HepG2 (cell line): ENCODE measurements around the gene RRAD. TPM values are rescaled to one million over a fixed set of nuclear protein-coding genes. Genes with fewer than 3 reads are reported as not detected.

Experiments used
- AFF4 ChIP-seq: sonication (generic); formaldehyde crosslinking; IDR thresholded peaks from 2 replicates; pipeline ENCODE4 v1.4.0; 2020; ENCODE audit warnings: missing genetic modification reagents
- ARID2 ChIP-seq: sonication (generic); formaldehyde crosslinking; IDR thresholded peaks from 2 replicates; pipeline ENCODE4 v1.8.1; 2022; ENCODE audit warnings: mild to moderate bottlenecking, missing genetic modification reagents, borderline replicate concordance
- BHLHE40 ChIP-seq: IDR thresholded peaks from 2 replicates; pipeline ENCODE4 v1.6.1; 2011; ENCODE audit warnings: low read length, improper control_type of control experiment
- CBFB ChIP-seq: sonication (generic); formaldehyde crosslinking; IDR thresholded peaks from 2 replicates; pipeline ENCODE4 v1.4.0; 2020; ENCODE audit warnings: missing genetic modification reagents
- GATAD1 ChIP-seq: IDR thresholded peaks from 2 replicates; pipeline ENCODE4 v1.6.1; 2016; ENCODE audit warnings: missing genetic modification reagents, missing compliant biosample characterization
- HMG20B ChIP-seq: conservative IDR thresholded peaks from 2 replicates; pipeline ENCODE4 v1.6.1; 2016; ENCODE audit warnings: missing genetic modification reagents, missing compliant biosample characterization
- HNF4G ChIP-seq, 2 experiments: sonication (generic) in 1 of 2; formaldehyde crosslinking in 1 of 2; IDR thresholded peaks; 2 replicates each; pipeline versions ENCODE4 v1.4.0 to v1.6.1; 2011 to 2020; ENCODE audit warnings: borderline replicate concordance in 2 of 2, low read depth in 2 of 2, mild to moderate bottlenecking in 2 of 2, low read length in 1 of 2, missing genetic modification reagents in 1 of 2, moderate library complexity in 1 of 2
- ISL2 ChIP-seq: sonication (generic); formaldehyde crosslinking; IDR thresholded peaks from 2 replicates; pipeline ENCODE4 v1.5.0; 2020; ENCODE audit warnings: missing genetic modification reagents
- KIAA2018 ChIP-seq: sonication (generic); formaldehyde crosslinking; IDR thresholded peaks from 2 replicates; pipeline ENCODE4 v1.5.0; 2020; ENCODE audit warnings: mild to moderate bottlenecking, missing genetic modification reagents, borderline replicate concordance
- MYNN ChIP-seq: sonication (generic); formaldehyde crosslinking; IDR thresholded peaks from 2 replicates; pipeline ENCODE4 v1.4.0; 2020; ENCODE audit warnings: mild to moderate bottlenecking, low read depth, missing genetic modification reagents
- ONECUT2 ChIP-seq: sonication (generic); formaldehyde crosslinking; IDR thresholded peaks from 2 replicates; pipeline ENCODE4 v1.4.0; 2020; ENCODE audit warnings: missing genetic modification reagents
- SRSF9 ChIP-seq: fragments of 200-400 bp; formaldehyde crosslinking; IDR thresholded peaks from 2 replicates; pipeline ENCODE4 v1.6.1; 2018; ENCODE audit warnings: borderline replicate concordance, mild to moderate bottlenecking, low read depth, low read length; ENCODE audit not compliant: insufficient read depth, poor library complexity, severe bottlenecking
- ZFYVE20 ChIP-seq: sonication (generic); formaldehyde crosslinking; IDR thresholded peaks from 2 replicates; pipeline ENCODE4 v1.8.0; 2023; ENCODE audit warnings: low read depth, mild to moderate bottlenecking, moderate library complexity, missing genetic modification reagents, borderline replicate concordance
- ZMYM3 ChIP-seq: sonication (generic); formaldehyde crosslinking; IDR thresholded peaks from 2 replicates; pipeline ENCODE4 v1.5.1; 2020; ENCODE audit warnings: mild to moderate bottlenecking, missing genetic modification reagents
- ZNF207 ChIP-seq: fragments of 450-650 bp; IDR thresholded peaks from 2 replicates; pipeline ENCODE4 v1.6.1; 2016; ENCODE audit warnings: antibody characterized with exemption, borderline replicate concordance
- ZNF468 ChIP-seq: sonication (generic); formaldehyde crosslinking; IDR thresholded peaks from 2 replicates; pipeline ENCODE4 v1.8.0; 2022; ENCODE audit warnings: mild to moderate bottlenecking, moderate library complexity, missing genetic modification reagents
- ZNF672 ChIP-seq: sonication (generic); formaldehyde crosslinking; IDR thresholded peaks from 2 replicates; pipeline ENCODE4 v1.8.1; 2022; ENCODE audit warnings: missing genetic modification reagents
- polyA plus RNA-seq, 8 experiments: library from polyadenylated mRNA; depleted of rRNA in 3 of 8; stranded (reverse) in 7 of 8; unstranded in 1 of 8; fragments of >200 nt; fragmentation: Illumina TruSeq in 4 of 8; extraction: Trizol in 4 of 8; gene quantifications; 2 replicates each; pipeline versions ENCODE4 v1.2.1 to v1.2.3, GENCODE V29; 2011 to 2016; ENCODE audit warnings: low read depth in 4 of 8, missing spikeins in 1 of 8, mixed read lengths in 1 of 8; ENCODE audit not compliant: insufficient read depth in 1 of 8
- total RNA-seq, 5 experiments: library from RNA; depleted of rRNA; stranded (reverse); fragments of >200 nt; fragmentation: Illumina TruSeq; extraction: Trizol; gene quantifications; 2 replicates each; pipeline ENCODE4 v1.2.3, GENCODE V29; 2016; ENCODE audit warnings: low read depth in 1 of 5

The RRAD gene
- total and polyA plus RNA-seq, 2 of the 13 experiments (the other 11 are each of a cell fraction or from before 2014, with no cell fraction given) = 0.80 to 1.1 TPM

- TF ChIP-seq AFF4 (CRISPR knock-in tag) (no peak), BHLHE40 (no peak), ZNF468 (peak; percentile 81; the same call in 1 of the 2 replicates), MYNN (CRISPR knock-in tag) (no peak), CBFB (CRISPR knock-in tag) (no peak), ARID2 (peak; percentile 71; the same call in 1 of the 2 replicates), ONECUT2 (CRISPR knock-in tag) (no peak), HMG20B (CRISPR knock-in tag) (no peak), HNF4G (IDR thresholded peaks at IDR 0.05; ENCODE audit: borderline replicate concordance, low read depth, low read length) (peak; percentile 84), HNF4G (CRISPR knock-in tag; IDR thresholded peaks at IDR 0.05; ENCODE audit: borderline replicate concordance, low read depth) (peak; percentile 94), ZFYVE20 (CRISPR knock-in tag) (0 out of 2 replicates have a peak, but pooled peaks have one; percentile 69), KIAA2018 (no peak), ZNF672 (CRISPR knock-in tag) (peak; percentile 90; the same call in 1 of the 2 replicates), ZMYM3 (CRISPR knock-in tag) (peak; percentile 80), GATAD1 (CRISPR knock-in tag) (peak; percentile 60; the same call in 1 of the 2 replicates), ZNF207 (no peak), SRSF9 (no peak), ISL2 (CRISPR knock-in tag) (peak; percentile 73)
These were observed 10.1 kb upstream of the RRAD start, which contains the start of gene CES2 (continued) for GRCh38 chr16:66935314-66936011.
